Right lobe of liver (tissue), 4 donors: Measurements from ENCODE around the gene BEND5.

Source experiments
- CTCF ChIP-seq, 4 donors: fragments of 200-600 bp in 3 of 4; fragments of 450-650 bp in 1 of 4; IDR thresholded peaks; one replicate each; pipeline versions ENCODE4 v1.5.1 to v1.8.0; 2016 to 2022; ENCODE audit warnings: antibody characterized with exemption in 4 of 4, mild to moderate bottlenecking in 2 of 4
- POLR2A ChIP-seq: fragments of 450-650 bp; IDR thresholded peaks from one replicate; pipeline ENCODE4 v1.6.1; 2017; ENCODE audit warnings: antibody characterized with exemption, mild to moderate bottlenecking
- donor health status: DM: no; HTN: no; CAD: no.
- donor health status: DM: no; HTN: no; CAD: no.
- donor health status: DM: no; HTN: yes; CAD: no.

DNA sequence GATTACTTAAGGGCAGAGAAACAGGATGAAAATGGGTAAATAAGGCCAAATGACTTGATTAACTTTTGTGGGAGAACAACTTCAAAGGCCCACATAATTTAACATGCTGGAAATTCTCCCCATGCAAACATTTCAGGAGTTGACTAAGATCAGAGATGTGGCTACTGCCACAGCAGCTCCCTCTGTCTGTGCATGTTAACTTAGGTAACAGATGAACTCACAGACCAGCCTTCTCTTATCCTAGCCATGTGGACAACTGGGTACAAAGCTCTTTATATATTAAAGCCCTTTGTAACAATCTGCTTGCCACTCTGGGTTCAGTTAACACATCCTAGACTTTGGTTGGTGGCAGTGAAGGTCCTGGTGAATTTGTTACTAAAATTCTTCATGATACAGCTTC lies 33.2 kb downstream of the BEND5 start:
- TF ChIP-seq CTCF (IDR thresholded peaks at IDR 0.05): no peak
- TF ChIP-seq POLR2A: no peak
